Measurements from ENCODE around the gene TBCA. TPM values are rescaled to one million over a fixed set of nuclear protein-coding genes. Genes with fewer than 3 reads are reported as not detected.

Gene TBCA
- total RNA-seq, 1 experiment from 2014 or later = 330 TPM

DNA sequence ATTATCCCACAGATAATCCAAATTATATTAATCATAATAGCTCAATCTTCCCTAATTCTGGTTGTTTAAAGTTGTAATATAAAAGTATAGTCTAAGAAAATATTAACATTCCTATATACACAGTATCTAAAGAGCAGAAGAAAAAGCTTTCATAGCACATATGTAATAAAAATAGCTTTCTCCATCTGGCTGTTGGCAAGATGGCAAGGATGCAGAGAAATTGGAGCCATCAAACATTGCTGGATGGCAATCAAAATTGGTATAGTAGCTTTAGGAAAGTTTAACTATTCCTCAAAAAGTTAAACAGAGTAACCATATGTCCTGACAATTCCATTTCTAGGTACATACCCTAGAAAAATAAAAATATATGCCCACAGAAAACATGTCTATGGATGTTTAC lies 66.8 kb downstream of the TBCA start:
- H3T11ph ChIP-seq (ENCODE audit: low read length) = no peak overlapping the region
- no peak overlapping the region for H4K5ac ChIP-seq (ENCODE audit: insufficient read length, low read depth, low read length)
- H2AFZ ChIP-seq (ENCODE audit: low read length) = no peak overlapping the region
- Mint-ChIP-seq H3K4me3 (no peak overlapping the region), H3K36me3 (ENCODE audit: insufficient read depth in 1 of 3, low read depth in 3 of 3) (peaks cover 14 to 31% (median 29%) of the 10 kb centered on the region in 3 experiments; a peak in 6 of 7 replicates), H3K9me3 (no peaks in the 10 kb centered on the region), H3K27ac (no peak overlapping the region), H3K27me3 (ENCODE audit: low read depth) (no peaks in the 10 kb centered on the region), H3K4me1 (no peaks in the 10 kb centered on the region)
- H3K27me3 ChIP-seq (ENCODE audit: insufficient read depth, low read length) = no peaks in the 10 kb centered on the region
- no peak for TF ChIP-seq CTCF (conservative IDR thresholded peaks at IDR 0.05)
- H2BK5ac ChIP-seq (ENCODE audit: insufficient read length, low read length) = no peak overlapping the region
- H4K20me1 ChIP-seq (ENCODE audit: control insufficient read depth, insufficient read depth, insufficient read length) = no peaks in the 10 kb centered on the region
- H3K9ac ChIP-seq (ENCODE audit: extremely low read depth, insufficient read length, low read length) = no peak overlapping the region
- H2BK15ac ChIP-seq (ENCODE audit: low read depth, low read length) = no peak overlapping the region
- H2BK120ac ChIP-seq (ENCODE audit: low read depth, low read length, poor library complexity, severe bottlenecking) = no peak overlapping the region
- H3K9me3 ChIP-seq (ENCODE audit: control insufficient read depth, low read depth, low read length) = no peaks in the 10 kb centered on the region
- peaks cover 3% of the 10 kb centered on the region for H3K79me1 ChIP-seq (ENCODE audit: insufficient read depth, low read depth, low read length, poor library complexity, severe bottlenecking)
- H3K4ac ChIP-seq (ENCODE audit: low read depth, low read length) = no peak overlapping the region
- no peaks in the 10 kb centered on the region for H3K23me2 ChIP-seq (ENCODE audit: insufficient read length, low read depth, low read length, poor library complexity, severe bottlenecking)
- H3K56ac ChIP-seq (ENCODE audit: insufficient read length, low read depth, low read length) = no peak overlapping the region
- no peaks in the 10 kb centered on the region for H3K4me1 ChIP-seq (ENCODE audit: insufficient read depth, low read length)
- H3K23ac ChIP-seq (ENCODE audit: insufficient read length, low read depth, low read length) = no peak overlapping the region
- no peak overlapping the region for H3K27ac ChIP-seq (ENCODE audit: insufficient read length, low read depth, low read length)
- H2AK5ac ChIP-seq (ENCODE audit: insufficient read length, low read length) = no peak overlapping the region
- no peak overlapping the region for H2BK20ac ChIP-seq (ENCODE audit: low read depth, low read length, poor library complexity, severe bottlenecking)
- 0 out of 2 replicates have a peak, but pooled peaks cover 2% of the 10 kb centered on the region for H3K79me2 ChIP-seq (ENCODE audit: insufficient read depth, low read length)
- no peak overlapping the region for H3K4me2 ChIP-seq (ENCODE audit: insufficient read depth, insufficient read length, low read length)
- no peak overlapping the region for H3K18ac ChIP-seq (ENCODE audit: insufficient read length, low read depth, low read length)
- no peak overlapping the region for H2BK12ac ChIP-seq (ENCODE audit: insufficient read length, low read depth, low read length)
- DNase-seq = no peak
- no peak overlapping the region for H3K14ac ChIP-seq (ENCODE audit: insufficient read depth, low read length)
- no peak overlapping the region for H4K8ac ChIP-seq (replicated peaks; ENCODE audit: insufficient read length, low read depth, low read length)
- H4K91ac ChIP-seq (ENCODE audit: insufficient read length, low read depth, low read length) = no peak overlapping the region

Measured in H9 (cell line).